NCI-H82 treated with DMSO at 0.1 percent for 48 hours (cell line): ENCODE measurements around the gene IL12RB1.

ENCODE experiments used
- DNase-seq: peaks from one replicate; lab custom pipeline; 2025; ENCODE audit not compliant: unreplicated experiment; lab: John Stamatoyannopoulos, UW

Gene IL12RB1

DNA sequence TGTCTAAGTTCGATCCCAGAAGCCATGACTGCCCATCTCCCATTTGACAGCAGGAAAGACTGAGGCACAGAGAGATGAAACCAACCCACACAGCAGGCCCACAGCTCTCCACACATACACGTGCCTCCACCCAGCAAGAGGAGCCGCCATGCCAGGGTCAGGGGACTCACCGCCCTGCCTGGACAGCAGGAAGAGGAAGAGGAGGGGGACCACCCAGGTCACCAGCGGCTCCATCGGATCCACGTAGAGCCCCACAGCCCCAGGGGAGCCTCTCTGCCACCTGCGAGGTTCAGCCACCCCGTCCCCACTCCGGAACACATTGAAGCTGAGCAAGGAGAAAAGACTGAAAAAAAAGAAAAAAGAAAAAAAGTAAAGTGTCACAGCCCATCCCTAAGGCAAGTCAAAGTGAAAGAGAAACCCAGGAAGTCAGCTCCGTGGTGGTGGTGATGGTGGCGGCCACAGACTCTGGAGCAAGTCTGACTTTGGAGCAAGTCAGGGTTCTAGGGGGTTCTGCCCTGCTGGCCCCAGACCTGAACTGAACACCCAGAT lies at the start of gene IL12RB1:
Gene IL12RB1 (minus strand): TSS at position 345 of the 549 bp plus-strand sequence. CDS start 111 bp downstream, at position 234.
- DNase-seq: no peak

DNA sequence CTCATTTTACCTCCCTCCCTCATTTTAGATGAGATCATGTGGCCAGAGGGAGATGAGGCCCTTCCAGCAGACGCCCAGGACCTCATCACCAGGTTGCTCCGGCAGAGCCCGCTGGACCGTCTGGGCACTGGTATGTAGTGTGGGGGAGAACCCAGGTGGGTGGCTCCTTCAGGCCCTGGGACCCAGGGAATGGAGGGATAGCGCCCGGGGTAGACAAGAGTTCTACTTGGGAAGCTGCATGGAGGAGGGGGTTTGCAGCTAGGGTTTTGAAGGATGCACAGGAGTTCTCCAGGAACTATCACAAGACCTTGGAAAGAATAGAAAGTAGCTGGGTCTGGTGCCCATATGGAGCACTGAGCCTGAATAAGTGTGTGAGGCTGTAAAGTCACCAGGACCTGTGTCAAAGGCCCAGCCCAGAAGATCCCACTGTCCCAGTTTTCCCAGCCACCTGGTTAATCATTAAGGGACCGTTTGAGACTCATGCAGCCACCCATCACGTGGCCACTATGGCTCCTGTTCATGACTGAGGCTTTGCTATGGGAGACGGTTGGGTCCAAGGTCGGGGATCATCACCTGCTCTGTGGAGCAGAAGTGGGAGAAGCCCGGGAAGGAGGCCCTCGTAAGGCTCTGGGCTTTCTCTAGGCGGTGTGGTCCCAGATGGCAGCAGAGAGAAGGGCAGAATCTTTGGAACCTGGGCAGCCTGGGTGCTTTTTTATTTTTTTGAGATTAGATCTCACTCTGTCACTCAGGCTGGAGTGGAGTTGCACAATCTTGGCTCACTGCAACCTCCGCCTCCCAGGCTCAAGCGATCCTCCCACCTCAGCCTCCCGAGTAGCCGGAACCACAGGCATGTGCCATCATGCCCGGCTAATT lies 49.2 kb upstream of the IL12RB1 start:
- no peak for DNase-seq

DNA sequence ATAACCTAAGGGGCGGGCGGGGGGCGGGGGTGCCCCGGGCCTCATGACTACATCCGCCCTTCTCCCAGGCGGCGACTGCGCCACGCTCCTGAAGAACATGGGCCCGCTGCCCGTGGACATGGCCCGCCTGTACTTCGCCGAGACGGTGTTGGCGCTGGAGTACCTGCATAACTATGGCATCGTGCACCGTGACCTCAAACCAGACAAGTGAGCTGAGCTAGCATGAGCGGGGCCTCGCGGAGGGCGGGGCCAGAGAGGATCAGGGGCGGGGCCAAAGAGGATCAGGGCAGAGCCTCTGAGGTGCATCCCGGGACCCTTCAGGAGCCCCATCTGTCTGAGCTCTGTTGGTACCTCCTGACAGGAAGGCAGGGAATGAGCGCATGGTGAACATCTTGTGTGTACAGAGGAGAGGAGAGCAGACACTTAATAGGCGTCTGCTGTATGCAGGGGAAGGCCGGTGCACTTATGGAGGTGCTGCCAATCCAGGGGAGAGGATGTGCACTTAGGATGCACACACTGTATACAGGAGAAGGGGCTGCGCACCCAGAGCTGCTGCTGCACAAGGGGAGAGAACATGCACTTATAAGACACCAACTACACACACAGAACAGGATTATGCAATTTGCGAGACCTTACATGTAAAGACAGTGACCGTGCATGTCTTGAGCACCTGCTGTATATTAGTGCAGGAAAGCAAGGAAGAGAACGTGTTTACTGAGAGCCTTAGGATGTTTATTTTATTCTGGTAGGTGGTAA lies 45.3 kb upstream of the IL12RB1 start:
- DNase-seq: no peak

DNA sequence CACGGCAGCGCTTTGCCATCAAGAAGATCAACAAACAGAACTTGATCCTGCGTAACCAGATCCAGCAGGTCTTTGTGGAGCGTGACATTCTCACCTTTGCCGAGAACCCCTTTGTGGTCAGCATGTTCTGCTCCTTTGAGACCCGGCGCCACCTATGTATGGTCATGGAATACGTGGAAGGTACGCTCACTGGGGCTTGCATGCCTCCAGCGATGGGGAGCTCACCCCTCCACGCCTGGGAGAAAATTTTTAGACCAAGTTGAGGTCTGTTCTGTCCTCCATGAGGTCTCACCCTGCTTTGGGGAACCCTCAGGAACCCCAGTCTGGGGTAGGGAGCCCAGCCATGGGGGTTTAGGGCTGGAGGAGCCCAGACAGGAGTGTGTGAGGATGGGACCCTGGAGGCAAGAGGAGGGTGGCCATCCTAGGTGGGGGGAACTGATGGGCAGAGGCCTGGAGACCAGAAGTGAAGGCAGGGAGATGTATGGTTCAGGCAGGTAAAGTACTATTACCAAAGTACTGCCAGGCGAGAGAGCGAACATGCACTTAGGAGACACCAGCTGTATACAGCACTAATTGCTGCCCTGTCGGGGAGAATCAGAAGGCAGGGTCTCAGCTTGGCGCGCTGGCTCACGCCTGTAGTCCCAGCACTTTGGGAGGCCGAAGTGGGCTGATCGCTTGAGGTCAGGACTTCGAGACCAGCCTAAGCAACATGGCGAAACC lies 43.9 kb upstream of the IL12RB1 start:
- no peak for DNase-seq

DNA sequence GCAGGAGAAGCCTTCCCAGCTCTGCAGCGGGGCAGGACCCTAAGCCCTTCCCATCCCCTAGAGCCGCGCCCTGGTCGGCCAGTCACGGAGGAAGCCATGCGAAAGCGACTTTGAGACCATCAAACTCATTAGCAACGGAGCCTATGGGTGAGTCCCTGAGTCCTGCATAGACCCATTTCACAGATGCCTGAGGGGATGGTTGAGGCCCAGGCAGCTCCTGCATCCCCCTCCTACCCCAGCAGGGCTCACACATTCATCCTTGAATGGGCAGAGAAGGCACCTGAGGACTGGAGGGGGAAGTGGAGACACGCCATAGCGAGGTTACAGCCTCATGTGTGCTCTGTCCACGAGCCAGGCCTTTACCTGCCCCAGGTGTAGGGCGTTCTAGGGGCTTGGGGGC lies 42.1 kb upstream of the IL12RB1 start:
- DNase-seq: no peak

DNA sequence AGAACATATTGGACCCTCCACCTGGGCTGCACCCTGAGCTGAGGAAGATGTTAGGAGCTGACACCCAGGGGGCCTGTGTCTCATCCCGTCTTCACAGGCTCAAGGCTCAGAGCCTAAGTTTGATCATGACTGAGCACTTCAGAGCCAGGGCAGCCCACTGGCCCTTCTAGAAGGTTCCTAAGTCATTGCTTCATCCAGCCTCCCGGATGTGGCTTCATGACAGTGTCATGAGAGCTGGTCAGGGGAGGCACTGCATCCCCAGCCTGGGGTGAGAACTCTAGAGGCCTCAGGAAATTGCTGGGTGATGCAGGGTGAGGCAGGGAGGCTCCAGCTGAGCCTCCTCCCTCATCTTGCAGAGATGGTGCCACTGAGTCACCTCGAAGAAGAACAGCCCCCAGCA lies 41.3 kb upstream of the IL12RB1 start:
- DNase-seq: no peak

DNA sequence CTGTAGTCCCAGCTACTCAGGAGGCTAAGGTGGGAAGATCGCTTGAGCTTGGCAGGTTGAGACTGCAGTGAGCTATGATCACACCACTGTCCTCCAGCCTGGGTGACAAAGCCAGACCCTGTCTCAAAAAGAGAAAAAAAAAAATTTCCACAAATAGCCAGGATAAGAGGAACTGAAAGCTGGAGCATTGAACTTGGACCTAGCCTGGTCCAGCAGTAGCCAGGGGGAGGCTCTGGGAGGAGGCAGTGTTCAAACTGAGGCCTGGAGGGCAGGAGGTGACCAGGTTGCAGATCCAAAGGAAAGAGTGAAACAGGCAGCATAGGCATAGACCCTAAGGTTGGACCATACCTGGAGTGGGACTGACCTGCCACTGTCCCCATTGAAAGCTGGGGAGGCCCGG lies 39.4 kb upstream of the IL12RB1 start:
- DNase-seq: no peak

DNA sequence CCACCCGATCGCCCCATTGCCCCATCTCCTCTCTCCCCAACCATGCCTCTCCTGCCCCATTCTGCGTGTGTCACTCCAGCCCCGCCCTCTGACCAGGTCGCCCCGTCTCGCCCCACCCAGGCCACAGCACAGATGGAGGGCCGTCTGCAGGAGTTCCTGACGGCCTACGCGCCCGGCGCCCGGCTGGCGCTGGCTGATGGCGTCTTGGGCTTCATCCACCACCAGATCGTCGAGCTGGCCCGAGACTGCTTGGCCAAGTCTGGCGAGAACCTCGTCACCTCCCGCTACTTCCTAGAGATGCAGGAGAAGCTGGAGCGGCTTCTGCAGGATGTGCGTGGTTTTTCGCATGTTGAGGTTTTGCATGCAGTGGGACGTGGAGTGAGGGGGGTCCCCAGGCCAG lies 37.1 kb upstream of the IL12RB1 start:
- no peak for DNase-seq

DNA sequence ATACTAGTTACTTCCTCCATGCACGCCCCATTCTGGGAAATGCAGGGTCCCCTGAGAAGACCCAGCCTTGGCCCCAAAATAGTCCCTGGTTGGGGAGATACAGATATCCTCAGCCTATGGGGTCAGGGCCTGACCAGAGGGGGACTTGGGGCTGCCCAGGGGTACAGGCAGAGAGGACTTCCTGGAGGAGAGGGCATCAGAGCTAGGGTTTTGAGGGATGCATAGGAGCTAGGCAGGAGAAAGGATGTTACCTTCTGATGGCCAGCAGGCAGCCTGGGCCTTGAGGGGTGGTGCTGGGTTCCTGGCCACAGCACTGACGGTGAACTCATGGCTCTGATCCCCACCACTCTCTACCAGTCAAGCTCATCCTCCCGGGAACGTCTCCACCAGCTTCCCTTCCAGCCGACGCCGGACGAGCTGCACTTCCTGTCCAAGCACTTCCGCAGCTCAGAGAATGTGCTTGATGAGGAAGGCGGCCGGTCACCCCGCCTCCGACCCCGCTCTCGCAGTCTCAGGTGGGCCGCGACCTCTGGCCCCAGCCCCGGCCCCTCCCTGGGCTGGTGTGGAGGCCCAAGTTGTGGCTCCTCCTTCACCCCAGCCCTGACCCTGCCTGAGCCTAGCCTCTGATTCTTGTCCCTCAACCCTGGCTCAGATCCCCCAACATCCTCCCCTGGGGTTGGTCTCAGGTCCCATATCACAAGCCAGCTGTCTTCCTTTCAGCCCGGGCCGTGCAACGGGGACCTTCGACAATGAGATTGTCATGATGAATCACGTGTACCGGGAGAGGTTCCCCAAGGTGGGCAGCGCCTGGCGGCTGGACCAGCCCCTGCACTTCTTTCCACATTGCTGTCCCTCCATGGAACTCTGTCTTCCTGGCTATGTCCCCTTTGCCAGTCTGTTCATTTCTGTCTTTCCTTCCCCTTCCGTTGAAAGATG lies 36.4 kb upstream of the IL12RB1 start:
- no peak for DNase-seq

DNA sequence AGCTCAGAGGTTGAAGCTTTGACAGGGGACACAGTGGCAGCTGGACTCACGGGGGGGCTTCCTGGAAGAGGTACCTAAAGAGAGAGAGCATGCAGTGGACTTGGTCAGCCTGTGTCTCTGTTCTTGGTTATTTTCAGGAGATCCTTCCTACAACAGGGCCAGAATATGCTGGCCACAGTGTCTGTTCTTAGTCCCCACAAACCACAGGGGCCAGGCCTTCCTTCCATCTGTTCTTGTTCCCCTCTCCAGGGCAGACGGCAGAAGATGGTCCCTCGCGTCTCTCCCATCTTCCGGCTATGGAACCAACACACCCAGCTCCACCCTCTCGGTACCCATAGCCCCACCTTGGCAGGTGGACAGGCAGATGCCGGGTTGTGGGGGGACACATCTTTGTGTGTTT lies 35.7 kb upstream of the IL12RB1 start:
- DNase-seq: no peak

DNA sequence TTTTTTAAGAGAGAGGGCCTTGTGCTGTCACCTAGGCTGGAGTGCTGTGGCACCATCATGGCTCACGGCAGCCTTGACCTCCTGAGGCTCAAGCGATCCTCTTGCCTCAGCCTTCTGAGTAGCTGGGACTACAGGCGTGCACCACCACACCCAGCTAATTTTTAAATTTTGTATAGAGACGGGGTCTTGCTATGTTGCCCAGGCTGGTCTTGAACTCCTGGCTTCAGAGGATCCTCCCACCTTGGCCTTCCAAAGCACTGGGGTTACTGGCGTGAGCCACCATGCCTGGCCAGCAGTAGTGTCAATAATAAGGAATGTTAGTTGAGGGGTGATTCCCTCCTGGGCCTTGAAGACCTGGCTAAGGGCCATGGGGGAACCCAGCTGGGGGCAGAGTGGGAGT lies 34.4 kb upstream of the IL12RB1 start:
- DNase-seq: no peak

DNA sequence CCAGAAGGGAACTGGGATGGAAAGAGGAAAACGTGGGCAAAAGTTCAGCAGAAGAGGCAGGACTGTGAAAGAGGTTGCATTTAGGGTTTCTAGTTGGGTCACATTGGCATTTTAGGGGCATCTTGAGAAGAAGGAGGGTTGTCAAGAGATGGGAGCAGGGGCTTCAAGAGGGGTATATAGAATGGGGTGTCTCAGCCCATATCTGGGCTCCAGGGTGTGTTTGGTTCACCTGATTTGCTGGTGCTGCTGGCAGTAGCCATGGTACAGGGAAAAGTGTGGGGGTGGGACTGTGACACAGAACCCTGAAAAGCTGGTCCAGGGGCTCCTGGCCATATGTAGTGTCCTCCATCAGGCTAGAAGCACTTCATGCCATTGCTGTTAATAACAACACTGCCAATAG lies 33.4 kb upstream of the IL12RB1 start:
- DNase-seq: no peak

DNA sequence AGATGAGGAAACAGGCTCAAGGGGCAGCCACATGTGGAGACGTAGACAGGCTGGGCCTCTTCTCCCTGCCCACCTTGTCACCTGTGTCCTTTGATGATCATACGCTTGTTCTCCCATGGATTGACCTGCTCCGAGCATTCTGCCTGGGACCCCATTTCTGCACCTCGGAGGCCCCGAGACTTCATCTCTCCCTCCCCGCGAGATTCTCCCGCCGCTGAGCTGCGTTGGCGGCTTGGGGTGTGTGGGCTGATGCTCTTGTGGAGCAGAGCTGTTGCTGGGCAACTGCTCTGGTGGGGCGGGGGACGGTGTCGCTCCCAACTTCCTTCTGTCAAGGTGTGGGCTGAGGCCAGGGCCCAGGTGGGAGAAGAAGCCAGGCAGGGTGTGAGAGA lies 33.0 kb upstream of the IL12RB1 start:
- DNase-seq: no peak

DNA sequence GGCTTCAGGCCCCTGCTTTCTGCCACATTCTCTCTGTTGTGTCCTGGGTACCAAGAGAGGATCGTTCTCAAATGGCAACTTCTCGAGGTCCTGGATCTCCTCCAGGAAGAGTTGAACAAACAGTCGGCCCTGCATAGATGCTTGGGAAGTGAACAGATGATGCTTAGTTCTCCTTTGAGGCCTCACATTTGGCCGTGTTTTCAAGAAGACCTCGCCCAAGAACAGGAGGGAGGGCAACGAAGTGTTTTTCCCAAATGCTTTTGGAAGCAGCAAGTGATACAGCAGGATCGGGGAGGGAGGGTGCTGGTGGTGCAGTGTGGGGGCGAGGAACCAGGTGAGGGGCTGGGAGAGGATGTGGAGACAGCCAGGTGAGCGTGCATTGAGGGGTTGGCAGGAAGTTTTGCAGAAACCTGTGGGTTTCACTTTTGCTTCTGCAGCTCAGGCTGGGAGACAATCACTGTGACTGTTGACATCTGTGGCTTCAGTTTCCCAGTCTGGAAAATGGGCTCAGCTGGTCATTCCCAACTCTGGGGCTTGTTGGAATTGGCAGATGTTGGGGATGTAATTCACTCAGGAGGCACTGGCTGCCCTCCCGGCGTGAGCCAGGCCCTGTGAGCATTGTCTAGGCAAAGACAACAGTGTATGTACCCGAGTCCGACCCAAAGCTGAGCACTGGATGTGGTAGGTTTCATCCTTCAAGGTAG lies 32.4 kb upstream of the IL12RB1 start:
- DNase-seq: no peak

DNA sequence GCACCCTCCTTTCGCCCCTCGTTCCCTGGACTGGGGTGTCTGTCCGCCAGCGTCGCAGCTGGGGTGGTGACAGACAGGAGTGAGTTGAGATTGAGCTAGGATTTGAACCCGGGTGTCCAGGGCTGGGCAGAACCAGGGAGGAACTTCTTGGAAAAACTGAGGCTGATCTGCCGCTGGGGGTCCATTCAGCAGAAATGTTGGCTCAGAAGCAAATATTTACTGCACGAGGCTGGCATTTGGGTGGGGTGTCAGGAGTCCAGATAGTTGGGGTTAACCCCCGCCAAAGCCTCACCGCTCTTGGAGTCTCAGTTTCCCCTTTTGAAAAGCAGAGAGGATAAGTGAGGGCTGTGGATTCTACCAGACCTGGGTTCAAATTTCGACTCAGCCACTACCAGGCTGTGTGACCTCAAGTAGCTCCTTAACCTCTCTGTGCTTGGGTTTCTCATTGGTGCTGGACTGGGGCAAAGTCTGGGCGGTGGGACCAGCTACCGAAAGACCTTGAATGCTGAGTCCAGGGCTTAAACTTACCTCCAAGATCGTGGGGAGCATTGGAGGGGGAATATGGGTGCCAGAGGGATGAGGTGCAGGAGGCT lies 31.8 kb upstream of the IL12RB1 start:
- DNase-seq: no peak

DNA sequence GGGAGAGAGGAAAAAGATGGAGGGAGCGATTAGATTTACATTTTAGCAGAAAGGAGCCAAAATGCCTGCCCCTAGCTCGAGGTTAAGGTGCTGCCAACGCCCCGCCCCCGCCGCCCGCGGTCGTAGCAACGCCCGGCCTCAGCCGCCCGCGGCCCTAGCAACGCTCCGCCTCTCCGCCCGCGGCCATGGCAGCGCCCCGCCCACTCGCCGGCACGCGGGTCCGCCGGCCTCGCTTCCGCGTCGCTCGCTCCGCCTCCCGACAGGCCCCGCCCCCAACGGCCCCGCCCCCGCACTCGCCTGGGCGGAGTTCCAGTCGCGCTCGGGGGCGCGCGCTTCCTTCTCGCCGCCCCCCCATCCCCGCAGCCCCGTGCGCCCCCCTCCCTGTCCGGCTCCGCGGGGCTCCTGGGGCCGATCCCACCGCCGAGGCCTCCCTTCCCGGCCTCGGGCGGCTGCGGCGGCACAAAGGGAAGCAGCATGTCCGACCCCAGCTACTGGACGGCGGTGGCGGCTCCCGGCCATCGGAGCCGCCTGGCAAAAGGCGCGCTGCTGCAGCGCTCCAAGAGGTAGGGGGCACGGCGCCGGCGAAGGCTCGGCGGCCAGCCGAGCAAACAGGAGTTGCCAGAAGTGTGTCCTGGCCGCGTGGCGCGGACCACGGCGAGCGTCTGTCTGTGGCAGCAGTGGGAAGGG lies 31.1 kb upstream of the IL12RB1 start:
- DNase-seq: peak; percentile 81

DNA sequence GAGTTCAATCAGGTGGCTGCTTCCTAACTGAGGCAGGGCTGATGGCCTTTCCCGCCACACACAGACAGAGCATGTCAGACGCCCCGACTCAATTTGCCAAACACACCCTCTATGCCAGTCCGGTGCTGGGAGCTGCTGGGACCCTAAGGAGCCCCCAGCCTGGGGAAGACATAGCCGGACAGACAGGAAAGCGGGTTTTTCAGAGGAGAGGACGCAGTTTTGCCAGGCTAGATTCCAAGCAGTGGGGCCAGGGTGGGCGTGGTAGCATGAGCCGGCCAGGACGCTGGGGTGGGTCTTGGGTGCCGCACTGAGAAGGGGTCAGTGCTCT lies 30.6 kb upstream of the IL12RB1 start:
- no peak for DNase-seq

DNA sequence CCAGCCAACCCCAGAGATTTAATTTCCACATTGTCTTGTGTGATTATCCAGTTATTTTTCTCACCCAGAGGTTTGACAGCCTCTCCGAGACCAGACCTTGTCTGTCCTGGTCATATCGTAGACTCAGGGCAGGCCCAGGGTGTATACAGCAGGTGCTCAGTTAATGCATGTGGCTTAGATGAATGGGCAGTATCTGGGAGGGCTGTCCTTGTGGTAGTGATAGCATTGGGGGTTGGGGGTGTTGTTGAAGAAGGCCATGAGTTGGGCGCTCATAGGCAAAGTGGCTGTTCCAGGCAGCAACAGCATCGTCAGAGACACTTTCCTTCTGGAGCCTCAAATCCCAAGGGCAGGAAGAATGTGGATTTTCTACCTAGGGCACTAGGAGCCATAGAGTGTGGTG lies 27.7 kb upstream of the IL12RB1 start:
- DNase-seq: no peak

DNA sequence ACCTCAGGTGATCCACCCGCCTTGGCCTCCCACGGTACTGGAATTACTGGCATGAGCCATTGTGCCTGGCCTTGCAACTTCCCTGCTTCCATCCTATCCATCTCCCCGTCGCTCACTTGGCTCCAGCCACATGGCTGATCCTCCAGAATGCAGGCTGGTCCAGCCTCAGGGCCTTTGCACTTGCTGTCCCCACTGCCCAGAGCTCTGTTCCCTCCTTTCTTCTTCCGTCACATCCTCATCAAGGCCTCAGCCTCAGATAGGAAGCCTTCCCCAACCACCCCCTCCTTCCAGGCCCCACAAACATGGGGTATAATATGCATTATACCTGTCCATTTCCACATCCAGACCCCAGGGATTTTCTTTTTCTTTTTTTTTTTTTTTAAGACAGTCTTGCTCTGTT lies 27.1 kb upstream of the IL12RB1 start:
- no peak for DNase-seq
